SK-N-SH treated with all-trans-retinoic acid at 6 μM for 48 hours (cell line): ENCODE data around the gene MINDY4B.

Experiments used
- ATAC-seq: fragments of 200-7000 bp; cut with Tn5 transposase; 3 replicates; pipeline ENCODE4 v1.9.1; 2020; ENCODE audit warnings: mild to moderate bottlenecking, moderate library complexity
- ARNTL ChIP-seq: fragments of 450-650 bp; formaldehyde crosslinking; IDR thresholded peaks from 2 replicates; pipeline ENCODE4 v1.5.0; 2020; ENCODE audit warnings: low read depth, mild to moderate bottlenecking, moderate library complexity, borderline replicate concordance
- BACH2 ChIP-seq: fragments of 250-450 bp; sonication (Bioruptor Pico); IDR thresholded peaks from 2 replicates; pipeline ENCODE4 v1.9.0; 2021; ENCODE audit warnings: mild to moderate bottlenecking, borderline replicate concordance
- CSDC2 ChIP-seq: fragments of 250-450 bp; sonication (Bioruptor Pico); IDR thresholded peaks from 2 replicates; pipeline ENCODE4 v1.5.0; 2020; ENCODE audit warnings: mild to moderate bottlenecking, moderate library complexity
- ESRRG ChIP-seq: fragments of 250-450 bp; sonication (Bioruptor Pico); IDR thresholded peaks from 2 replicates; pipeline ENCODE4 v1.6.1; 2021; ENCODE audit warnings: mild to moderate bottlenecking
- GLIS3 ChIP-seq: fragments of 250-450 bp; sonication (Bioruptor Pico); IDR thresholded peaks from 2 replicates; pipeline ENCODE4 v1.5.0; 2020; ENCODE audit warnings: mild to moderate bottlenecking, moderate library complexity
- ISL1 ChIP-seq: fragments of 250-450 bp; sonication (Bioruptor Pico); IDR thresholded peaks from 2 replicates; pipeline ENCODE4 v2.1.2; 2022; ENCODE audit warnings: mild to moderate bottlenecking, moderate library complexity
- OSR1 ChIP-seq: fragments of 250-450 bp; sonication (Bioruptor Pico); IDR thresholded peaks from 2 replicates; pipeline ENCODE4 v1.8.0; 2022; ENCODE audit warnings: moderate library complexity, mild to moderate bottlenecking, inconsistent platforms
- PPARA ChIP-seq: fragments of 250-450 bp; sonication (Bioruptor Pico); IDR thresholded peaks from 2 replicates; pipeline ENCODE4 v1.5.0; 2020; ENCODE audit warnings: mild to moderate bottlenecking, borderline replicate concordance
- RARB ChIP-seq: fragments of 250-450 bp; sonication (Bioruptor Pico); IDR thresholded peaks from 2 replicates; pipeline ENCODE4 v1.8.0; 2021; ENCODE audit warnings: mild to moderate bottlenecking, moderate library complexity
- SNAI2 ChIP-seq: fragments of 250-450 bp; sonication (Bioruptor Pico); IDR thresholded peaks from 2 replicates; pipeline ENCODE4 v1.5.0; 2020; ENCODE audit warnings: mild to moderate bottlenecking, moderate library complexity
- TCF4 ChIP-seq: fragments of 250-450 bp; sonication (Bioruptor Pico); IDR thresholded peaks from 2 replicates; pipeline ENCODE4 v1.8.0; 2021; ENCODE audit warnings: mild to moderate bottlenecking, moderate library complexity, borderline replicate concordance
- TOX ChIP-seq: fragments of 250-450 bp; sonication (Bioruptor Pico); IDR thresholded peaks from 2 replicates; pipeline ENCODE4 v1.8.0; 2021; ENCODE audit warnings: mild to moderate bottlenecking, moderate library complexity, borderline replicate concordance
- ZFP3 ChIP-seq: fragments of 250-450 bp; sonication (Bioruptor Pico); IDR thresholded peaks from 2 replicates; pipeline ENCODE4 v1.5.0; 2020; ENCODE audit warnings: mild to moderate bottlenecking, moderate library complexity
- ZFP30 ChIP-seq: fragments of 450-650 bp; formaldehyde crosslinking; IDR thresholded peaks from 2 replicates; pipeline ENCODE4 v1.5.0; 2022; ENCODE audit warnings: mild to moderate bottlenecking, moderate library complexity
- ZNF565 ChIP-seq: fragments of 450-650 bp; formaldehyde crosslinking; conservative IDR thresholded peaks from 2 replicates; pipeline ENCODE4 v1.5.0; 2020; ENCODE audit warnings: low read depth, mild to moderate bottlenecking, moderate library complexity
- ZNF70 ChIP-seq: fragments of 450-650 bp; formaldehyde crosslinking; IDR thresholded peaks from 2 replicates; pipeline ENCODE4 v1.5.0; 2020; ENCODE audit warnings: mild to moderate bottlenecking, moderate library complexity
- ZNF8 ChIP-seq: fragments of 450-650 bp; formaldehyde crosslinking; IDR thresholded peaks from 2 replicates; pipeline ENCODE4 v1.5.0; 2020; ENCODE audit warnings: mild to moderate bottlenecking, moderate library complexity
- TF ChIP-seq, protein P1 (sequence below): fragments of 250-450 bp; sonication (Bioruptor Pico); IDR thresholded peaks from 2 replicates; pipeline ENCODE4 v1.8.0; 2020; ENCODE audit warnings: mild to moderate bottlenecking, moderate library complexity, borderline replicate concordance
- TF ChIP-seq, protein P2 (sequence below): fragments of 250-450 bp; sonication (Bioruptor Pico); IDR thresholded peaks from 2 replicates; pipeline ENCODE4 v1.5.1; 2020; ENCODE audit warnings: low read depth, mild to moderate bottlenecking, moderate library complexity
- TF ChIP-seq, protein P3 (sequence below): fragments of 250-450 bp; sonication (Bioruptor Pico); IDR thresholded peaks from 2 replicates; pipeline ENCODE4 v1.5.1; 2021; ENCODE audit warnings: mild to moderate bottlenecking, moderate library complexity
- TF ChIP-seq, protein P4 (sequence below): fragments of 250-450 bp; sonication (Bioruptor Pico); IDR thresholded peaks from 2 replicates; pipeline ENCODE4 v1.5.0; 2020; ENCODE audit warnings: mild to moderate bottlenecking, moderate library complexity

Gene MINDY4B

DNA sequence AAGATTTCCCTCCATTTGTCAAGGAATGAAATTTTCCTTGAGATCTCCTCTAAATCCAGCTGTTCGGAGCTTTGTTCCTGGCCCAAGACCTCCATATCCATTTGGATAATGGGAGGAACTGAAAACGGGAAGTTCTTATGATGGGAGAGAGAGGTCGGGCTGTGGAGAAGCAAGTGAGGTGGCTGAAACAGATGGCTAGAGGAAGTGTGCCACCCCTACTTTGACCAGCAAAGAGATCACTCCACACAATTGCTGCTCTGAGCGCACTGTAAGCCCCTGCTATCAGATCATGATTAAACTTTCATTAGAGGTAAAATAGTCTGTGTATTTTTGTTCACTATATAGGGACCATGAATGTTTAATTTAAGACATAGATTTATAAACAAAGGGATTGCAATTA, at the start of gene MINDY4B:
TSS of gene MINDY4B (minus strand) at position 101 of the 400 bp plus-strand sequence. CDS start at position 101, 0 bp downstream.
- no peak for ATAC-seq
- TF ChIP-seq CSDC2 (no peak), ZNF8 (no peak), BACH2 (CRISPR knock-in tag) (no peak), ISL1 (CRISPR knock-in tag) (no peak), ESRRG (CRISPR knock-in tag) (no peak), PPARA (CRISPR knock-in tag) (no peak), TCF4 (CRISPR knock-in tag) (no peak), ZFP30 (no peak), SNAI2 (CRISPR knock-in tag) (no peak), RARB (CRISPR knock-in tag) (no peak), GLIS3 (no peak)
- TF ChIP-seq, protein P1, sequence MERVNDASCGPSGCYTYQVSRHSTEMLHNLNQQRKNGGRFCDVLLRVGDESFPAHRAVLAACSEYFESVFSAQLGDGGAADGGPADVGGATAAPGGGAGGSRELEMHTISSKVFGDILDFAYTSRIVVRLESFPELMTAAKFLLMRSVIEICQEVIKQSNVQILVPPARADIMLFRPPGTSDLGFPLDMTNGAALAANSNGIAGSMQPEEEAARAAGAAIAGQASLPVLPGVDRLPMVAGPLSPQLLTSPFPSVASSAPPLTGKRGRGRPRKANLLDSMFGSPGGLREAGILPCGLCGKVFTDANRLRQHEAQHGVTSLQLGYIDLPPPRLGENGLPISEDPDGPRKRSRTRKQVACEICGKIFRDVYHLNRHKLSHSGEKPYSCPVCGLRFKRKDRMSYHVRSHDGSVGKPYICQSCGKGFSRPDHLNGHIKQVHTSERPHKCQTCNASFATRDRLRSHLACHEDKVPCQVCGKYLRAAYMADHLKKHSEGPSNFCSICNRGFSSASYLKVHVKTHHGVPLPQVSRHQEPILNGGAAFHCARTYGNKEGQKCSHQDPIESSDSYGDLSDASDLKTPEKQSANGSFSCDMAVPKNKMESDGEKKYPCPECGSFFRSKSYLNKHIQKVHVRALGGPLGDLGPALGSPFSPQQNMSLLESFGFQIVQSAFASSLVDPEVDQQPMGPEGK (CRISPR knock-in tag) = no peak
- TF ChIP-seq, protein P2, sequence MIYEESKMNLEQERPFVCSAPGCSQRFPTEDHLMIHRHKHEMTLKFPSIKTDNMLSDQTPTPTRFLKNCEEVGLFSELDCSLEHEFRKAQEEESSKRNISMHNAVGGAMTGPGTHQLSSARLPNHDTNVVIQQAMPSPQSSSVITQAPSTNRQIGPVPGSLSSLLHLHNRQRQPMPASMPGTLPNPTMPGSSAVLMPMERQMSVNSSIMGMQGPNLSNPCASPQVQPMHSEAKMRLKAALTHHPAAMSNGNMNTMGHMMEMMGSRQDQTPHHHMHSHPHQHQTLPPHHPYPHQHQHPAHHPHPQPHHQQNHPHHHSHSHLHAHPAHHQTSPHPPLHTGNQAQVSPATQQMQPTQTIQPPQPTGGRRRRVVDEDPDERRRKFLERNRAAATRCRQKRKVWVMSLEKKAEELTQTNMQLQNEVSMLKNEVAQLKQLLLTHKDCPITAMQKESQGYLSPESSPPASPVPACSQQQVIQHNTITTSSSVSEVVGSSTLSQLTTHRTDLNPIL (CRISPR knock-in tag) = no peak

DNA sequence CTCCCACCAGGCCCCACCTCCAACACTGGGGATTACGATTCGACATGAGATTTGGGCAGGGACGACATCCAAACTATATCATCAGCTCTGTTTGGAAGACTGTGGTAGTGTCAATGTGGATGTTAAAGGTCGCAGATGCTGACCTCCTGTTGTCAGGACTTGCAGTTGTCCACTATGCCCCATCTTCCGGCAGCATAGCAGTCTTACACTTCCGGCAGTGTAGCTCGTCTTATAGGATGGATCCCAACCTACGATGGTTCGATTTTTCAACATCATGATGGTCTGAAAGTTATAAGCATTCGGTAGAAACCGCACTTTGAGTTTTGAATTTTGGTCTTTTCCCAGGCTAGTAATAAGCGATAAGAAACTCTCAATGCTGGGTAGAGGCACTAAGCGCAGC, 46.7 kb upstream of the MINDY4B start:
- no peak for ATAC-seq
- TF ChIP-seq BACH2 (CRISPR knock-in tag) = no peak
- TF ChIP-seq ARNTL (CRISPR knock-in tag) = no peak
- no peak for TF ChIP-seq CSDC2
- no peak for TF ChIP-seq PPARA (CRISPR knock-in tag)
- no peak for TF ChIP-seq TOX (CRISPR knock-in tag)

DNA sequence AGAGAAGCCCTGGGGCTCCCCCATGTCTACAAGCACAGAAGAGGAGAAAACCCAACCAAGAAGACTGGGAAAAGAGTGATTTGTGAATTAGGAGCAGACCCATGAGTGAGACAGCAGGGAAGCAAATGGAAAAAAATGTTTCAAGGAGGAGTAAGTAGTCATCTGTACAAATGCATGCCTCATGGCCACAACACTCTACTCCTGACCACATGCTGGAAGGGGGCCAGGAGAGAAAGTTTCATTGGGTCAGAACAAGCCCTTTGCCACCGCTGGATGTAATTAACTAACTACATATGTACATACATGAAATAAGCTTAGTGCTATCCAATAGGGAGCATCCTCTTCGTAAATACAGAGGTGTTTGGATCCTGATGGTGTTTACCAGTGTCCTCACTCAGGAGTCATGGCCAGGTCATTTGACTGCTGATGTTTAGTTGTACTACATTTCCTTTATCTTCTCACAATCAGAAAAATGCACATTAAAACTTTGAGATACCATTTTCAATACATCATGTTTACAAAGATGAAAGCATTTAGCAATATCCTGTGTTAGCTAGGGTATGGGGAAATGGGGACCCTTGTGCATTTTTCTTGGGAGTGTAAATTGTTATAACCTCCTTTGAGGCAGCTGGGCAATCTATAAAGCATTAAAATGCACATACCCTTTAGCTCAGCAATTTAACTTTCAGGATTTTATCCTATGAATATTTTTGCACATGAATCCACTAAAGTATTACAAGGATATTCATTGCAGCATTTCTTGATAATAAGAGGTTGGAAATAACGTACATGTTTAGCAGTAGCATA, 40.2 kb upstream of the MINDY4B start:
- no peak for ATAC-seq
- TF ChIP-seq, protein P3, sequence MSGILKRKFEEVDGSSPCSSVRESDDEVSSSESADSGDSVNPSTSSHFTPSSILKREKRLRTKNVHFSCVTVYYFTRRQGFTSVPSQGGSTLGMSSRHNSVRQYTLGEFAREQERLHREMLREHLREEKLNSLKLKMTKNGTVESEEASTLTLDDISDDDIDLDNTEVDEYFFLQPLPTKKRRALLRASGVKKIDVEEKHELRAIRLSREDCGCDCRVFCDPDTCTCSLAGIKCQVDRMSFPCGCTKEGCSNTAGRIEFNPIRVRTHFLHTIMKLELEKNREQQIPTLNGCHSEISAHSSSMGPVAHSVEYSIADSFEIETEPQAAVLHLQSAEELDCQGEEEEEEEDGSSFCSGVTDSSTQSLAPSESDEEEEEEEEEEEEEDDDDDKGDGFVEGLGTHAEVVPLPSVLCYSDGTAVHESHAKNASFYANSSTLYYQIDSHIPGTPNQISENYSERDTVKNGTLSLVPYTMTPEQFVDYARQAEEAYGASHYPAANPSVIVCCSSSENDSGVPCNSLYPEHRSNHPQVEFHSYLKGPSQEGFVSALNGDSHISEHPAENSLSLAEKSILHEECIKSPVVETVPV (CRISPR knock-in tag) = no peak
- TF ChIP-seq, protein P2 (CRISPR knock-in tag) = no peak
- TF ChIP-seq, protein P4, sequence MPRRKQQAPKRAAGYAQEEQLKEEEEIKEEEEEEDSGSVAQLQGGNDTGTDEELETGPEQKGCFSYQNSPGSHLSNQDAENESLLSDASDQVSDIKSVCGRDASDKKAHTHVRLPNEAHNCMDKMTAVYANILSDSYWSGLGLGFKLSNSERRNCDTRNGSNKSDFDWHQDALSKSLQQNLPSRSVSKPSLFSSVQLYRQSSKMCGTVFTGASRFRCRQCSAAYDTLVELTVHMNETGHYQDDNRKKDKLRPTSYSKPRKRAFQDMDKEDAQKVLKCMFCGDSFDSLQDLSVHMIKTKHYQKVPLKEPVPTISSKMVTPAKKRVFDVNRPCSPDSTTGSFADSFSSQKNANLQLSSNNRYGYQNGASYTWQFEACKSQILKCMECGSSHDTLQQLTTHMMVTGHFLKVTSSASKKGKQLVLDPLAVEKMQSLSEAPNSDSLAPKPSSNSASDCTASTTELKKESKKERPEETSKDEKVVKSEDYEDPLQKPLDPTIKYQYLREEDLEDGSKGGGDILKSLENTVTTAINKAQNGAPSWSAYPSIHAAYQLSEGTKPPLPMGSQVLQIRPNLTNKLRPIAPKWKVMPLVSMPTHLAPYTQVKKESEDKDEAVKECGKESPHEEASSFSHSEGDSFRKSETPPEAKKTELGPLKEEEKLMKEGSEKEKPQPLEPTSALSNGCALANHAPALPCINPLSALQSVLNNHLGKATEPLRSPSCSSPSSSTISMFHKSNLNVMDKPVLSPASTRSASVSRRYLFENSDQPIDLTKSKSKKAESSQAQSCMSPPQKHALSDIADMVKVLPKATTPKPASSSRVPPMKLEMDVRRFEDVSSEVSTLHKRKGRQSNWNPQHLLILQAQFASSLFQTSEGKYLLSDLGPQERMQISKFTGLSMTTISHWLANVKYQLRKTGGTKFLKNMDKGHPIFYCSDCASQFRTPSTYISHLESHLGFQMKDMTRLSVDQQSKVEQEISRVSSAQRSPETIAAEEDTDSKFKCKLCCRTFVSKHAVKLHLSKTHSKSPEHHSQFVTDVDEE = no peak
- no peak for TF ChIP-seq GLIS3
- TF ChIP-seq TOX (CRISPR knock-in tag) = no peak
- TF ChIP-seq ZNF565 = no peak
- TF ChIP-seq ZFP3 (CRISPR knock-in tag) = no peak
- no peak for TF ChIP-seq RARB (CRISPR knock-in tag)
- no peak for TF ChIP-seq CSDC2
- TF ChIP-seq SNAI2 (CRISPR knock-in tag) = no peak
- no peak for TF ChIP-seq OSR1
- TF ChIP-seq ZNF8 = no peak
- TF ChIP-seq ZNF70 (CRISPR knock-in tag) = no peak
- no peak for TF ChIP-seq ESRRG (CRISPR knock-in tag)
- TF ChIP-seq ZFP30 = no peak
- no peak for TF ChIP-seq ISL1 (CRISPR knock-in tag)
- no peak for TF ChIP-seq PPARA (CRISPR knock-in tag)
- TF ChIP-seq, protein P1 (CRISPR knock-in tag) = no peak
- TF ChIP-seq, all 23 proteins: peak for 0
